HCT116 (cell line): Measurements from ENCODE around the gene GRK5. TPM values are rescaled to one million over a fixed set of nuclear protein-coding genes. Genes with fewer than 3 reads are reported as not detected.
A peak's percentile ranks its signal among the peaks of the same experiment; 100 is the strongest.

Experiments used
- ATAC-seq: fragments of 200-7000 bp; cut with Tn5 transposase; 2 replicates; pipeline ENCODE4 v1.9.1; 2020; ENCODE audit warnings: mild to moderate bottlenecking, moderate library complexity
- BruUV-seq: library from RNA; stranded (reverse); fragments of 400-500 nt; replicated peaks from 2 replicates; lab custom pipeline; 2021; lab: Mats Ljungman, UMichigan
- CTCF ChIA-PET: fragments of 300-600 bp; sonication (Branson Sonifier 250); formaldehyde crosslinking; loops from one replicate; lab custom pipeline; 2021; ENCODE audit warnings: antibody characterized with exemption; lab: Charles Lee
- POLR2A ChIA-PET: fragments of 300-600, 350-600 bp; sonication (Branson Sonifier 250); formaldehyde crosslinking; loops from one replicate; lab custom pipeline; 2021; ENCODE audit warnings: antibody characterized with exemption; lab: Charles Lee
- RAD21 ChIA-PET, 2 experiments: fragments of 300-600 bp; sonication (Branson Sonifier 250); formaldehyde crosslinking; loops; one replicate each; lab custom pipeline; 2023; ENCODE audit warnings: low total read pairs in 2 of 2; ENCODE audit not compliant: uncharacterized antibody in 2 of 2, unreplicated experiment in 2 of 2, low non-redundant PET in 1 of 2; lab: Charles Lee
- DNase-seq: peaks from one replicate; pipeline ENCODE4 v3.0.0-alpha.2; 2010; ENCODE audit warnings: low read depth, low spot score
- H2AFZ ChIP-seq: fragments of 200-600 bp; shearing (Covaris generic), sonication (generic); 2 replicates; pipeline ENCODE4 v1.6.1; 2017; ENCODE audit warnings: low read depth, mixed run types, mixed read lengths, antibody characterized with exemption, low read length; ENCODE audit not compliant: poor library complexity, severe bottlenecking
- H3K27ac ChIP-seq: 2 replicates; pipeline ENCODE4 v1.5.1; 2012; ENCODE audit warnings: low read depth, low read length
- H3K27me3 ChIP-seq: fragments of 200-600 bp; sonication (generic); 2 replicates; pipeline ENCODE4 v1.6.1; 2016; ENCODE audit warnings: mixed run types, low read length, mixed read lengths; ENCODE audit not compliant: insufficient read depth
- H3K36me3 ChIP-seq, 2 experiments: fragments of 200-500 bp in 1 of 2; fragments of 200-600 bp in 1 of 2; sonication (Bioruptor generic) in 1 of 2; sonication (generic) in 1 of 2; 2 replicates each; pipeline versions ENCODE4 v1.5.1 to v1.6.1; 2014 to 2016; ENCODE audit warnings: low read length in 2 of 2, inconsistent platforms in 1 of 2, mixed read lengths in 1 of 2, mixed run types in 1 of 2; ENCODE audit not compliant: insufficient read depth in 2 of 2, control insufficient read depth in 1 of 2
- H3K4me1 ChIP-seq, 2 experiments: fragments of 200-600 bp in 1 of 2; sonication (generic) in 1 of 2; 2 replicates each; pipeline versions ENCODE4 v1.5.1 to v1.6.1; 2012 to 2017; ENCODE audit warnings: low read length in 2 of 2, inconsistent platforms in 1 of 2, mild to moderate bottlenecking in 1 of 2, mixed read lengths in 1 of 2, mixed run types in 1 of 2, moderate library complexity in 1 of 2; ENCODE audit not compliant: insufficient read depth in 2 of 2, control insufficient read depth in 1 of 2
- H3K4me2 ChIP-seq: fragments of 200-600 bp; sonication (generic); 2 replicates; pipeline ENCODE4 v1.6.1; 2017; ENCODE audit warnings: mixed run types, low read length, mixed read lengths
- H3K4me3 ChIP-seq, 2 experiments: fragments of 200-600 bp in 1 of 2; sonication (generic) in 1 of 2; replicated peaks in 1 of 2; 2 replicates each; pipeline ENCODE4 v1.5.1; 2011 to 2016; ENCODE audit warnings: low read length in 2 of 2, control low read depth in 1 of 2, low read depth in 1 of 2, mild to moderate bottlenecking in 1 of 2, mixed read lengths in 1 of 2, mixed run types in 1 of 2
- H3K79me2 ChIP-seq: fragments of 200-600 bp; sonication (generic); 2 replicates; pipeline ENCODE4 v1.6.1; 2017; ENCODE audit warnings: mild to moderate bottlenecking, mixed run types, low read length, moderate library complexity, mixed read lengths; ENCODE audit not compliant: insufficient read depth
- H3K9ac ChIP-seq: fragments of 200-600 bp; sonication (generic); 2 replicates; pipeline ENCODE4 v1.6.1; 2016; ENCODE audit warnings: low read length, mixed read lengths
- H3K9me2 ChIP-seq: fragments of 200-600 bp; sonication (generic), shearing (Covaris generic); 2 replicates; pipeline ENCODE4 v1.6.1; 2017; ENCODE audit warnings: mixed run types, mild to moderate bottlenecking, moderate library complexity; ENCODE audit not compliant: insufficient read depth
- H3K9me3 ChIP-seq, 2 experiments: fragments of 200-500 bp in 1 of 2; fragments of 200-600 bp in 1 of 2; sonication (Bioruptor generic) in 1 of 2; sonication (generic) in 1 of 2; 2 replicates each; pipeline ENCODE4 v1.6.1; 2014 to 2017; ENCODE audit warnings: low read length in 2 of 2, mixed read lengths in 2 of 2, inconsistent platforms in 1 of 2, low read depth in 1 of 2, mild to moderate bottlenecking in 1 of 2, mixed run types in 1 of 2, moderate library complexity in 1 of 2; ENCODE audit not compliant: control insufficient read depth in 1 of 2, insufficient read depth in 1 of 2
- H4K20me1 ChIP-seq: fragments of 200-600 bp; sonication (generic), shearing (Covaris generic); 2 replicates; pipeline ENCODE4 v1.6.1; 2017; ENCODE audit warnings: mixed run types, mild to moderate bottlenecking, moderate library complexity; ENCODE audit not compliant: insufficient read depth
- EZH2phosphoT487 ChIP-seq: fragments of 200-600 bp; IDR thresholded peaks from 2 replicates; pipeline ENCODE4 v1.6.1; 2018; ENCODE audit warnings: antibody characterized with exemption, borderline replicate concordance
- FOSL1 ChIP-seq: IDR thresholded peaks from 2 replicates; pipeline ENCODE4 v1.6.1; 2012; ENCODE audit warnings: low read depth
- JUND ChIP-seq: IDR thresholded peaks from 2 replicates; pipeline ENCODE4 v1.6.1; 2012
- POLR2A ChIP-seq: IDR thresholded peaks from 2 replicates; pipeline ENCODE4 v1.7.0; 2011; ENCODE audit warnings: borderline replicate concordance; ENCODE audit not compliant: insufficient read depth, insufficient read length; ENCODE audit errors: extremely low read depth
- RAD21 ChIP-seq: IDR thresholded peaks from 2 replicates; pipeline ENCODE4 v1.6.1; 2012; ENCODE audit warnings: low read depth, mild to moderate bottlenecking
- SIN3A ChIP-seq: IDR thresholded peaks from 2 replicates; pipeline ENCODE4 v1.6.1; 2012; ENCODE audit warnings: low read depth
- SRF ChIP-seq: IDR thresholded peaks from 2 replicates; pipeline ENCODE4 v1.6.1; 2012; ENCODE audit warnings: low read depth
- ZNF274 ChIP-seq: fragments of 200-500 bp; sonication (Bioruptor generic); IDR thresholded peaks from 2 replicates; pipeline ENCODE4 v1.6.1; 2014; ENCODE audit warnings: mild to moderate bottlenecking, low read depth, low read length, inconsistent platforms
- intact Hi-C: fragments of 100-400 bp; cut with micrococcal nuclease; formaldehyde crosslinking; loops from 2 replicates; pipeline ENCODE4 v1.10.0; 2022
- total RNA-seq: library from RNA; stranded (reverse); gene quantifications from one replicate; pipeline ENCODE4 v1.2.1, GENCODE V29; 2021; ENCODE audit not compliant: unreplicated experiment
- TF ChIP-seq, protein P1 (sequence below), 3 experiments: fragments of 200-600 bp in 1 of 3; sonication (generic) in 1 of 3; IDR thresholded peaks in 2 of 3; conservative IDR thresholded peaks in 1 of 3; 2 replicates each; pipeline ENCODE4 v1.5.1; 2012 to 2017; ENCODE audit warnings: low read depth in 2 of 3, low read length in 2 of 3, antibody characterized with exemption in 1 of 3, borderline replicate concordance in 1 of 3, control low read depth in 1 of 3, mild to moderate bottlenecking in 1 of 3, mixed read lengths in 1 of 3, mixed run types in 1 of 3, moderate library complexity in 1 of 3; ENCODE audit not compliant: insufficient read depth in 1 of 3

Gene GRK5
- total RNA-seq, 1 experiment from 2014 or later = 7.3 TPM

DNA sequence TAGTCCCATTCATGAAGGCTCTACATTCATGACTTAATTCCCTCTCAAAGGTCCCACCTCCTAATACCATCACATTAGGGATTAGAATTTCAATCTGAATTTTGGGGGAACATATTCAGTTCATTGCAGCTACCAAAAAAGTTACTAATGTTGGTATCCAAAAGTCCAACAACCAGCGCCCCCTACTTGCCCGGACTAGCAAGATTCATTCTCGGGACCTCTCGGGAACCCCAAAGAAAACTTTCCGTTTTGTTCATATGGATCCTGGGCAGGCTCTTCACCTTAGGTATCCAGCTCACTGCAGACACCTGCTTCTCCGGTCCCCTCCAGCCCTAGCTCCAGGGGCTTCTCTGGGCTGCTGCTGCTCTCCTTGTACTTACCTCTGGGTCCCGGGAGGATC lies 8.9 kb upstream of the GRK5 start:
- ATAC-seq (peak; percentile 53), DNase-seq (no peak)
- no peak overlapping the region for H3K27ac ChIP-seq
- ChIA-PET RAD21 (interaction anchor here (1.5 to 2.9 kb wide), 4 partner anchors 8 to 246 kb away, joined by 6 to 27 read pairs (median 8); no protein-coding TSS in a partner anchor), CTCF (interaction anchor here (0.9 to 3.9 kb wide), 18 partner anchors 8 to 661 kb away, joined by 3 to 70 read pairs (median 8); partner anchors contain the start of genes GRK5 and RGS10), POLR2A (no interaction called here)
- peak overlapping the region; percentile 74 for H2AFZ ChIP-seq
- H3K4me3 ChIP-seq = no peak overlapping the region
- BruUV-seq = no TSS peak
- H4K20me1 ChIP-seq = no peaks in the 10 kb centered on the region
- H3K9ac ChIP-seq = no peak overlapping the region
- intact Hi-C loops = loop anchor here (2.0 to 10.0 kb wide), 5 partner anchors 290 to 656 kb away; partner anchors contain the start of gene RGS10
- no peaks in the 10 kb centered on the region for H3K9me2 ChIP-seq
- no peaks in the 10 kb centered on the region for H3K79me2 ChIP-seq
- no peaks in the 10 kb centered on the region for H3K36me3 ChIP-seq
- H3K4me2 ChIP-seq = peak overlapping the region; percentile 34
- H3K9me3 ChIP-seq = no peaks in the 10 kb centered on the region
- TF ChIP-seq EZH2phosphoT487 (no peak), JUND (no peak), FOSL1 (no peak), SRF (no peak), SIN3A (no peak), POLR2A (no peak), RAD21 (peak; percentile 70), ZNF274 (no peak)
- TF ChIP-seq, protein P1, sequence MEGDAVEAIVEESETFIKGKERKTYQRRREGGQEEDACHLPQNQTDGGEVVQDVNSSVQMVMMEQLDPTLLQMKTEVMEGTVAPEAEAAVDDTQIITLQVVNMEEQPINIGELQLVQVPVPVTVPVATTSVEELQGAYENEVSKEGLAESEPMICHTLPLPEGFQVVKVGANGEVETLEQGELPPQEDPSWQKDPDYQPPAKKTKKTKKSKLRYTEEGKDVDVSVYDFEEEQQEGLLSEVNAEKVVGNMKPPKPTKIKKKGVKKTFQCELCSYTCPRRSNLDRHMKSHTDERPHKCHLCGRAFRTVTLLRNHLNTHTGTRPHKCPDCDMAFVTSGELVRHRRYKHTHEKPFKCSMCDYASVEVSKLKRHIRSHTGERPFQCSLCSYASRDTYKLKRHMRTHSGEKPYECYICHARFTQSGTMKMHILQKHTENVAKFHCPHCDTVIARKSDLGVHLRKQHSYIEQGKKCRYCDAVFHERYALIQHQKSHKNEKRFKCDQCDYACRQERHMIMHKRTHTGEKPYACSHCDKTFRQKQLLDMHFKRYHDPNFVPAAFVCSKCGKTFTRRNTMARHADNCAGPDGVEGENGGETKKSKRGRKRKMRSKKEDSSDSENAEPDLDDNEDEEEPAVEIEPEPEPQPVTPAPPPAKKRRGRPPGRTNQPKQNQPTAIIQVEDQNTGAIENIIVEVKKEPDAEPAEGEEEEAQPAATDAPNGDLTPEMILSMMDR (IDR thresholded peaks at IDR 0.05 in 2 of 3, conservative IDR thresholded peaks at IDR 0.05 in 1 of 3; ENCODE audit: borderline replicate concordance in 1 of 3, insufficient read depth in 1 of 3, low read depth in 2 of 3, low read length in 2 of 3) = peak; percentile 43 to 79 (median 72); a peak in 5 of 6 replicates
- H3K27me3 ChIP-seq = no peaks in the 10 kb centered on the region
- H3K4me1 ChIP-seq = peaks cover 0 to 20% of the 10 kb centered on the region in 2 experiments; a peak in 2 of 4 replicates
